Femur (tissue), 1 donor: ENCODE results near the gene RBBP8.
"Not testable (repeated sequence)": the region's sequence is repeated elsewhere in the genome, so short reads cannot be mapped to it uniquely, and the experiment has no call there.

Experiments used
- DNase-seq: peaks from one replicate; pipeline ENCODE4 v3.0.0-alpha.2; 2017

The RBBP8 gene

DNA sequence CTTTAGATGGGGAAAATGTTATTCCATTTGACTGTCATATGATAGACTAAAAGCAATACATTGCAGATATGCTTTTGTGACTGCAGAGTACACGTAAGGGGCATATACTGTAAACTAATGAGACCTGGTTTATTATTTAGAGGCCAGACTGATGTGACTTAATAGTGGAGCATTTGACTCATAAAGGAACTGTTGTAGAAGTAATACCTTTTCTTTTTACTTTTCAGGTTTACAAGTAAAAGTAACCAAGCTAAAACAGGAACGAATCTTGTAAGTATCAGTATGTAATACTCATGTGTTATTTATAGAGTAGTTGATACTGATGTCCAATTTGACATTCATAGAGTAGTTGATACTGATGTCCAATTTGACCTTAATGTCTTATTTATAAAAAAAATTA, 13.1 kb downstream of the RBBP8 start:
- no peak for DNase-seq

DNA sequence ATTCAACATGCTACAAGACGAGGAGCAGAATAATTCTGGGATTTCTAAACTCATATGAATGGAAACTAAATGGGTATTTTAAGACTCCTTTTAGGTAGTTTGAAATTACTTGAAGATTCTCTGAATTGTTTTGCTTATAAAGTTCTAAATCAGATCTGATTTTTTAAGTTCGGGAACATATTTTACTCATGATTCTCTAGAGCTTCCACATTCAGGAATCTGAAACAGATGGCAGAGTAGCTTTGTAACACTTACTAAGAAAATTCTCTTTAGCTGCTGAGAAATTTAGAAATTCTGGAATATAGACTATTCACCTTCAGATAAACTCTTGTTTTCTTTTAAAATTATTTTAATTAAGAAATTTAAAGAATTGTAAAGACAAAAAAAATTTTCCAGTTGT, 13.7 kb downstream of the RBBP8 start:
- DNase-seq: no peak

DNA sequence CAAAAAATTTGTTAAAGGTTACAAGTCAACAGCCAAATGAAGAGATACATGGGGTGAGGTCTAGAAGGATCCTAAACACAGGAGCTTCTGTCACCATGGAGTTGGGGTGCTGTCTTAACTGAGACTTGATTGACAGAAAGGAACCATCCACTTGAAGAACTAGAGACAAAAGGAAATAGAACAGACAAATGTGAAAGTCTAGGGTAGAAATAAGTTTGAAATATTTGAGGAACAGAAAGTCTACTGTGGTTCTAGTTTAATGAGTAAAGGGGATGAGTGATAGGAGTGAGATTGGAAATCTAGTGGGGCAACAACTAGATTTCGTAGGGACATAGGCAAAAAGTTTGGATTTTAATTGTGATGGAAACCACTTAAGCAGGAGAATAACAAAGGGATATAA, 18.7 kb downstream of the RBBP8 start:
- no peak for DNase-seq

DNA sequence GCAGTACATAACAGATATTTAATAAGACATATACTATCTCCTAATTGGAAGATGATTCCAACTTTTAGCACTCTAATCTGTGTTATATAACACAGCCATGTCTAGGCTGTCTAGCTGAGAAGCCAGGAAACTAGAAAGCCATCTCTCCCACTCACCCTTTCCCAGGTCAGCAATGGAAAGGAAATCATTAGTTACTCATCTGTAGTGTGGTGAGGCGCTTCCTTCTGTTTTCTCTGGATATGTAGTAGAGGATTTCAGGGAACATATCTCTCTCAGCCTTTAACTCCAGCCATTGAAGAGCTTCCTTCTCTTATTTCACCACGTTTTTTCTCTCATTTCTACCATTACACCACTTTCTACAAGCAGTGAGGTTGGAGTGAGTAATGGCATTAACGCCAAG, 19.4 kb downstream of the RBBP8 start:
- DNase-seq: no peak

DNA sequence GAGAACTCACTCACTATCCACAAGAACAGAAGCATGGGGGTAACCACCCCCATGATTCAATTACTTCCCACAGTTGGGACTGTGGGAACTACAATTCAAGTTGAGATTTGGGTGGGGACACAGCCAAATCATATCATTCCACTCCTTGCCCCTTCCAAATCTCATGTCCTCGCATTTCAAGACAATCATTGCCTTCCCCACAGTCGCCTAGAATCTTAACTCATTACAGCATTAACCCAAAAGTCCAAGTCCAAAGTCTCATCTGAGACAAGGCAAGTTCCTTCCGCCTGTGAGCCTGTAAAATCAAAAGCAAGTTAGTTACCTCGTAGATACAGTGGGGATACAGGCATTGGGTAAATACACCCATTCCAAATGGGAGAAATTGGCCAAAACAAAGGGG, 20.9 kb downstream of the RBBP8 start:
- DNase-seq: not testable (repeated sequence)

DNA sequence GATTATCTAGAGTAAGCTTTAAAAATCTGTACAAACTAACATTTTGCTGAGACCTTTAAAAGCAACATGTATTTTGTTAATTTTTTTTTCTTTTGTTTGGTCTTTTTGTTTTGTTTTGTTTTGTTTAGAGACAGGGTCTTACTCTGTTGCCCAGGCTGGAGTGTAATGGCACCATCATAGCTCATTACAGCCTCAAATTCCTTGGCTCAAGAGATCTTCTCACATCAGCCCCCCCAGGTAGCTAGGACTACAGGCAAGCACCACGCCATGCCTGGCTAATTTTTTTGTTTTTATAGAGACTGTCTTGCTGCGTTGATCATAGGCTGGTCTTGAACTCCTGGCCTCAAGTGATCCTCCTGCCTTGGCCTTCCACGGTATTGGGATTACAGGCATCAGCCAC, 23.1 kb downstream of the RBBP8 start:
- DNase-seq: no peak

DNA sequence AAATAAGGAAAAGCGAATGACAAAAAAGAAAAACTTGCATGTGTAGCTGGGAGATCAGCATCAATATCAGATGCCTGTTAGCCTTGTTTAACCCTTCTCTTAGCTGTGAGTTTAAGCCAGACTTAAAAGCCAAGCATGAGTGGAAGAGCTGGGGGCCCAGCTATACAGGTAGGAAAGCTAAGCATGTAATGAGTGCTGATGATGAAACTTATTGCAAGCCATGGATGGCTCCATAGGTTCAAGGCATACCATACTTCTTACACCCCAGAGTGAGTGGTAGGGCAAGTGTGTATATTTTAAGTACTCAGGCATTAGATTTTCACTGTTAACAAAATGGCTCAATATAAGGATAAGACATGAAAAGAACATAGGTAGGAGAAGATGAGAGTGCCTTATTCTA, 28.0 kb downstream of the RBBP8 start:
- no peak for DNase-seq

DNA sequence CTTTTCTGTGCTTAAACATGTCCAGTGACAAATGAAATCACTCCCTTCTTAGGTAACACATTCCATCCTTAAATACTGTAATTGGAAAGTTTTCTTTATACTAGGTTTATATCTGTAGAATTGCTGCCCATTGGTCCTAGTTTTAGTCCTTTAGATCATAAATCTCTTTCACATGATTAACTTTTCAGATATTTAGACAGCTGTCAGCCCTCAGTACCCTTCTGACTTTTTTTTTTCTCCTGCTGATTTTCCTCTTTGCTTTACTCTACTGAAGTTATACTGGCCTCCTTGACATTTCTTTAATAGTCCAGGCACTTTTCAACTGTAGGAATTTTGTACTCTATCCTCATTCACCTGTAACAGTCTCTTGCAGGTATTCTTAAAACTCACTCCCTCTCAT, 28.9 kb downstream of the RBBP8 start:
- DNase-seq: no peak

DNA sequence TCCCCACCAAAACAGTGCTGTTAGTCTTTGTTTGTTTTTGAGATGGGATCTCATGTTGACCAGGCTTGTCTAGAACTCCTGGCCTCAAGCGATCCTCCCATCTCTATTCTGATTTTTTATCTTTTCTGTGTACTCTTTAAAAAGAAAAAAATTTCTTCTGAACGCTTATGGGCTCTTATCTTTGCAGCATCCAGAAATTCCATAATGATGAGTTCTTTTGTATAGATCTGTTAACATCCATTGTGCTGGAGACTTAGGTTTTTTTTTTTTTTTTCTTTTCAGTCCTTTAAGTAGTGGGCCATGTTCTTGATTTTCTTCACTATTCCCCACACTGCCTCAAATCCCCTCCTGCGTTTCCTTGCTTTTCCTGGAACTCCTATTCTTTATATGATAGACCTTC, 31.0 kb downstream of the RBBP8 start:
- DNase-seq: no peak

DNA sequence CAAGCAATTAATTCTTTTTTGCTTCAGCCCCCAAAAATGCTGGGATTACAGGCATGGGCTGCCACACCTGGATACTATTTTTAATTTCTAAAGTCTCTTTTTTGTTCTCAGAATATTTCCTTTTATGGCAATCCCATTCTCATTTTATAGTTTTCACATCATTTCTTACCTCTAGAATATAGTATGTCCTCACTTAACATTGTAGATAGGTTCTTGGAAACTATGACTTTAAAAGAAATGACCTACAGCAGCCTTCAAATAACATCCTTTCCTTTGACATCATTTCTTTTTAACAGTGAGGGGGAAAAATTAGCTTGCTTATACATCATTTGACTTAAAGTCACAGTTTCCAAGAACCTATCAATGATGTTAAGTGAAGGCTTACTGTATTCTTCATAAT, 31.6 kb downstream of the RBBP8 start:
- no peak for DNase-seq

DNA sequence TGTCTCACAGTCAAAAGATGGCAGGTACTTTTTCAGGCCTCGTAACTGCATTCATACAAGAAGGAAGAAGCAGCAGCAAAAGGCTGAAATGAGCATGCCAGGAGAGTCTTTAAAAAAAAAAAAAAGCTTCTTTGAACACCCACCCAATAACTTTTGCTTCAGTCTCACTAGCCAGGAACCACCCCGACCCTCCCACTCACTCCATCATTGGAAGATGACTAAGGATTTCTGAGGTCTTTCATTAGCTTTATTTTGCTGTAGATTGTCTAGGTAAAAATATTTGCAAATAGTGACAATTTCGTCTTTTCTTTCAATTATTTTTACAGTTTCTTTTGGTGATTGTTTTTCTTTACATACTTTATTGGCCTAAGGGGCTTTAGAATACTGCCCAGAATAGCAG, 37.9 kb downstream of the RBBP8 start:
- no peak for DNase-seq

DNA sequence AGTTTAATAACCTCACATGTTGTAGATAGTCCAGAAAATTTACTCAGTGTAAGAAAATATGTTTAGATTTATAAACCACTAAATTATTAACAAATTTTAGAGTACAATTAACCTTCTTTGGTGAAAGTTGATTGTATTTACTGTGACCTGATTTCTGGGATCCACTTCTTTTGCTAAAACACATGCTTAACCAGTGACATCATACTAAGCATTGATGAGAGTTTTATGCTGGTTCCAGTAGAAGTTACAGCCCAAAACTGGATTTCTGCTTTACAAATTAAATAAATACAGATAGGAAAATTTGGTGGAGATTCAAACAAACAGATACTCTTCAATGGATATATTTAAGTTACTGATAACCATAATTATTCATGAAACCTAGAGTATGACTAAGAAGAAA, 40.9 kb downstream of the RBBP8 start:
- DNase-seq: no peak

DNA sequence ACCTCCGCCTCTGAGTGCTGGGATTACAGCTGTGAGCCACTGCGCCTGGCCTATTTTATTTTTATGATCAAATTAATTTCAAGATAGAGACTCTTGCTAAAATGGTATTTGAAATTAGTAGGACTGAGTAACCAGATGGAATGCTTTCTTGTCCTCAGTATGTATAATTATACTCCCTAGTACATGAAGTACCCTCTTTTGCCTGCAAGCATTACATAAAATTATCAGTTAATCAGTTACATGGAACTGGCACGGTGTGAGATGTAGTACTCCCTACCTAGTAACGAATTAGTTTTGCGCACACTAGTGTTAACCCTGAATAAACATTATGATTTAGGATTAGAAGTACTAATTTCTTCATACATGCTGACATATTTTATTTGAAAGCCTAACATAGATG, 41.6 kb downstream of the RBBP8 start:
- DNase-seq: no peak

DNA sequence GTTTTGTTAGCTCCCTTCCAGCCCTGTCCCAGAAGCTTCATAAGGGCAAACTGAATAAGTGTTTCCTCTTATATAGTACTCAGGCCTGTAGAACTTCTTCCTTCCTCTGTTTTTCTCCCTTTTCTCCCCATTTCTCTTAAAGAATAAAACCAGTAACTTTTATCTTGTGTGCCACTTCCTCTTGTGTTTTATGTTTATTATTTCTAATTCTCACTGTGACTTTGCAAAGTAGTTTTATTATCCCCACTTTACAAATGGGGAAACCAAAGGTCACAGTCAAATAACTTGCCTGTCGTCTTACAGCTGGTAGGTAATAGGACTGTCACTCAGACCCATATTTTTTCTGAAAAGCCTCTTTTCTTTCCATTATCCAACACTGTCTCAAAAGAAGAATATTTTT, 42.4 kb downstream of the RBBP8 start:
- no peak for DNase-seq

DNA sequence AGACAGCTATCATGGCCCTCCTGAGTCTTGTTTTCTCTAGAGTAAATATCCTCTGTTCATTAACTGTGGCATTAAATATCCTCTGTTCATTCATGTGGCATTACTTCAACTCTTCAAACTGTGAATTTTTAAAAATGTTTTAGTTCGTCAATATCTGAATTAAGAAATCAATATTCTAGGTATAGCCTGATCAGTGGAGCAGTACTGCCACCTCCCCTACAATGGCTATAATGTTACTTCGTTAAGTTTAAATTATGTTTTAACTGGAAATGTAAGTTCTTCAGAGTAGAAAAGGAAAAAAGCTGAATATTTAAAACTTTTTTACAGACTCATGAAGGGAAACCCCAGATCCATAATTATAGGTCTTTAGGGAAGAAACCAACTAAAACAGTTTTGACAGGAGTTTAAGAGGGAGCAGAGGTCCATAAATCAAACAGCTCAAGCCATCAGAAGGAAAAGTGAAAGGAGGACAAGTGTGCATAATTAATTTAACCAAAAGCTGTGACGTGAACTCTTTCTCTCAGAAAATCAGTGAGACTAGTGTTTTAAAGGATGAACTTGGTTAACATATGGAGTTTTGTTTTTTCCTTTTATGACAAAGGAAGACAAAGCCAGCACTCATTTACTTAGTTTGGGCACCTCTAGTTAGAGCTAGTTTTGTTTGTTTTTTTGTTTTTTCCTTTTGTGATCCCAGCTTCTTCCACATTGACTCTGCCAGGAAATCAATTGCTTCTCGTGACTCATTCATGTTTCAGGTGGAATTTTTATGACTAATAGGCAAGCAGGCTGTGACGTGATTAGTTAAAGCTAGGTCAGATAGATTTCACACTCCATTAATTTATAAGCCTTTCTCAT, 44.9 kb downstream of the RBBP8 start:
- no peak for DNase-seq

DNA sequence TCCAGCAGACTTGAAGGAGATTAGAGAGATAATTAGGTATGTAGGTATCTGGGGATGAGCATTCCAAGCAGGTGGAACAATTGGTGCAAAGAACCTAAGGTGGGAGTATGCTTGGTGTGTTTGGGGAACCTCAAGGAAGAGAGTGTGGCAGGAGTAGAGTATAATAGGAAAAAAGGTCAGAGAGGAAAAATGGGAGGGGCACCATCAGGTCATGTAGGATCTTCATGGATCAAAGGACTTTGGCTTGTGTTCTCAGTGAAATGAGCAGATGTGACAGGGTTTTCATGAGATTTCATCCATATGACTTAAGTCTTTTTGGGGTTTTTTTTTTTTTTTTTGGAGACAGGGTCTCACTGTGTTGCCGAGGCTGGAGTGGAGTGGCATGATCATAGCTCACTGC, 47.3 kb downstream of the RBBP8 start:
- no peak for DNase-seq

DNA sequence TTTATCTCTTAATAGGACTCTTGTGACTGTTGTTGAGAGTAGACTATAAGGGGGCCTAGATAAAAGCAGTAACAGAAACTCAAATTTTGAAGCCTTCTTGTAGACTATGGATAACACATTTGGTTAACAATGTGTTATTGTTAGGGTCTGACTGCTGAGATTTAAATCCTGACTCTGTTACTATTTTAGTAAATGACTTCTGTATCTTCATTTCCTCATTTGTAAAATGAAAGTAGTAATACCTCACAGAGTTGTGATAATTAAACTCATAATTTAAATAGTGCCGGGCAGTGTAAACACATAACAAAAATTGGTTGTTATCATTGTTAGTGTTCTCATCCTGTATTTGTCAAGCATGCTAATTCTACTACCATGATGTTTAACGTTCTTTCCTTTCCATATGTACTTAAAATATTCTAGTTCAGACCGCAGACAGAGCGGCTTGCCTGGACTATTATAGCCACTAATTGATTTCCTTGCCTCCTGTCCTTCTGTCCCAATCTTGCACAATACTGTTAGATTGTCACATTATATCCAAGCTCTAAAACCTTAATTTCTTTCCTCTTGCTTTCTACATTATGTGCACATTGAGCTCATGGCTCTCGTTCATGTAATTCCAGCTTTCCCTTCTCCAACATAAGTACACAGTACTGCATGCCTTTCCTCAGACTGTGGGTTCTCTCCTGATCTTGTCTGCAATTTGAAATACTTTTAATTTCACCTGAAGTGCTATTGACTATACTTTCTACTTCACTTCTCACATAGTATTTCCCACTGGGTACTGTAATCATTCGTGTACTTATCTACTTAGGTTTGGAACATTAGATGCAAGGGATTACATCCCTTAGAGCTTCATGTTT, 48.4 kb downstream of the RBBP8 start:
- DNase-seq: no peak

DNA sequence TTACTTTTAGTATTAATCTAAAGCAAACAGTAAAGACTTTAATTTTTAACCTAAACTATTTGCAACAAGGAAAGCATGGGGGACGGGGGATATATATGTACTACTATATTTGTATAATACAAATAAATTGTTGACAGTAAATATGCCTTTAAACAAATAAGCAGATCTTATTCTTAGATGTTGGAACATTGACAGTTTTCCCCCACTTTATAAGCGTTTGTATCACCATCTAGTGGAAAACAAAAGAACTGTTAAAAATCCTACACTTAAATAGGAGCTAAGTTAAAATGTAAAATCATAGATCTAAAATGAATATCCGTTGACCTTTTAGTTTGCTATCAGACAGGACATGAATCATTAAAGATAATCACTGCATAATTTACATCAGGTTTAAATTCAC, 50.0 kb downstream of the RBBP8 start:
- DNase-seq: no peak

DNA sequence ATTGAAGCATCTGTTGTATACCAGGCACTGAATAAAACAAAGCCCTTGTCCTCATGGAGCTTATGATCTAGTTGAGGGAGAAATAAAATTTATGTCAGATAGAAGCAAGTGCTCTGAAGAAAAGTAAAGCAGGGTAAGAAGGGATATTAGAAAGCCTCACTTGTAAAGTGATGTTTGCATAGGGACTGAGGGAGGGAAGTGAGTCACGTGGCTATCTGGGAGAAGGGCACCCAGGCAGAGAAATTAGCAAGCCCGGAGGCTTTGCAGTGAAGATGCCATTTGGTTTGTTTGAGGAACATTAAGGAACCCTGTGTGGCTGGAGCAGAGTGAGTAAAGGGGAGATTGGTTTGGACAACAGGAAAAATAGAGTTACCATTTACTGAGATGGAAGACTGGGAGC, 52.1 kb downstream of the RBBP8 start:
- DNase-seq: no peak

DNA sequence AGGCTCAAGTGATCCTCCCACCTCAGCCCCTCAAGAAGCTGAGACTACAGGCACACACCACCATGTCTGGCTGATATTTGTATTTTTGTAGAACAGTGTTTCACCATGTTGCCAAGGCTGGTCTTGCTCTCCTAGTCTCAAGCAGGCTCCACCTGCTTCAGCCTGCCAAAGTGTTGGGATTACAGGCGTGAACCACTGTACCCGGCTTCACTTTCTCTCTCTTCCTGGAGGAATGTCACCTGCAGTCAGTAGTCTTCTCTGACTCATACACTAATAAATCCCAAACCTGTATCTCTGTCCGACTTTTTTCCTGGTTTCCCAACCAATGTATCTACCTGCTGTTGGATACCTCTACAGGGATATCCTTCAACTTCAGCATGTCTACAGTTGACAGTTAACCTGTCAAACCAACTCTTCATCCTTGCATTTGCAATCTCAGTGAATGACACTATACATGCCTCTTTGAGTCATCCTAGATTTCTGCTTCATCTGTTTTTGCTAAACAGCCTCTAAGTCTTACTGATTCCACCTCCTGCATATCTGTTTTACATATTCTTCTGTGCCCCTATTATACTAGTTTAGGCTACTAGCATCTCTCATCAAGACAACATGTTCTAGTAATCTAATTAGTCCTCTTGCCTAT, 54.5 kb downstream of the RBBP8 start:
- no peak for DNase-seq

DNA sequence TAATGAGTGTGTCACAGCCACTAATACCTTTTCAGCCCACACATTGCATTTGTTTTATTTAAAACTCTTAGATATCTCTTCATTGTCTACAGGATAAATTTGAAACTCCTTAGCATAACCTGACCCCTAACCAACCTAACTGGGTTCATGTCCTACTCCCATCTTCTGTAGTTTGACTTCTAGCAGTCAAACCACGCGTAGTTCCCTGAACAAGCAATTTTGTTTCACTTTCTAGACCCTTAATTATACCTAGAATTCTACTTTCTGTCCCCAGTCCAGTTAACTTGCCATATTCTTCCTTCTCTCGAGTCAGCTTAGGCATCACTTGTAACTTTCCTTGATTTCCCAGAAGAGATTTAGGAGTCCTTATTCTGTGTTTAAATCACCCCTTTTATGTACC, 55.1 kb downstream of the RBBP8 start:
- no peak for DNase-seq

DNA sequence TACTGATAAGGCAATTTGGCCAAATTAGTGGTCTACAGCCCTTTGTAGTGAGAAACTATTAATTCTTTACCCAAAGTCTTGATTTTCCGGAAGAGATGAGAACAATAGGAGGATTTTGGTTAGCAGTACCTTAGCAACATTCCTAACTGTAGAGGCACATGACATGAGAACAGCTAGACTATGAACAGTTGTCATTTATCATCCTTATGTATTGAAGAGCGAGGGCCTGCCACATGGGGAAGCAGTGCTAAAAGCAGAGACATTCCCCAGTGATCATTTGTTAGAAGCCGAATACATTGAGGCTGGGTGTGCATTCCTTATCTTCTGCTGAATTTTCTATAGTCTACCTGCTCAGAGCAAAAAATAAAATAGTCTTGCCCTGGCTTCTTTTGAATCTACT, 65.2 kb downstream of the RBBP8 start:
- no peak for DNase-seq

DNA sequence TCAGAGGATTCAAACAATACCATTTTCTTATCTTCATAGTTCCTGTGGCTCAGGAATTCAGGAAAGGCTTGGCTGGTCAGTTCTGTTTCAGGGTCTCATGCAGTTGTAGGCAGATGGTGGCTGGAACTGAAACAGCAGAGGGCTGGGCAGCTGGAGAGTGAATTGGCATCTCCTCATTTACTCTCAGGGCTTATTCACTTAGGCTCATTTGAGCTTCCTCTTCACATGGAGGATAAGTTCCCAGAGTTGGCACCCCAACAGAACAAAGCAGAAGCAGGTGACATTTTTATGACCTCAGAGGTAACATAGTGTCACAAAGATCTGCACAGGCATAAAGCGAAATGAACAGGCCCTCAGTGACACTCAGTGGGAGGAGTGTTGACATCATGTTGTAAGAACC, 66.1 kb downstream of the RBBP8 start:
- no peak for DNase-seq

DNA sequence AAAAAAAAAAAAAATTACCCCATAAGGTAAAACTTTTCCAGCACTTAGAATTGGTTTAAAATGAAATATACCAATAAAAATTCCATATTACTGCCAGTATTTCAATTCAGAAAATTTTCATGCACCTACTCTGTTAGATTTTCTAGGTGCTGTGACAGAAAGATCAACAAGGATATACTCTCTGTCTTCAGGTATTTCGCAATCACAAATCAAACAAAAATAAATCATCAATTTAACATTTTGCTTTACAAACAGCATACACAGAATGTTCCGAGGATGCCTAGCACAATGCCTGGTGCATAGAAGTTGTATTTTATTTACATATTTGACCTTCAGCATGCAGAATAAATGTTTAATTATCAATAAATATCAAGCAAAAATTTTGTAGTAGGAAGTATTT, 66.5 kb downstream of the RBBP8 start:
- DNase-seq: no peak
